CD4-positive, alpha-beta T cell treated with Interleukin-12 subunit alpha and Interleukin-12 subunit beta, for 1 hour (primary cell): ENCODE measurements around the gene ZNF410.
A peak's percentile ranks its signal among the peaks of the same experiment; 100 is the strongest.
"Not testable (repeated sequence)": the region's sequence is repeated elsewhere in the genome, so short reads cannot be mapped to it uniquely, and the experiment has no call there.

Experiments used
- DNase-seq: peaks from one replicate; pipeline ENCODE4 v3.0.0-alpha.2; 2020

Gene ZNF410

GRCh38 chr14:73886449-73887317 lies at the start of gene ZNF410:
ZNF410 (plus strand) TSS chr14:73886859; CDS start chr14:73892176, 5,317 bp downstream.
- peak; percentile 91 for DNase-seq

- not testable (repeated sequence) for DNase-seq
Observed at GRCh38 chr14:73838293-73839034, 48.2 kb upstream of the ZNF410 start.

GRCh38 chr14:73842201-73842600 lies 44.5 kb upstream of the ZNF410 start:
- no peak for DNase-seq

GRCh38 chr14:73842851-73843250 lies 43.8 kb upstream of the ZNF410 start:
- DNase-seq: no peak

- DNase-seq: no peak
Observed at GRCh38 chr14:73843296-73843695, 43.4 kb upstream of the ZNF410 start.

- no peak for DNase-seq
Observed at GRCh38 chr14:73846947-73847346, 39.7 kb upstream of the ZNF410 start.

GRCh38 chr14:73851000-73851399 lies 35.7 kb upstream of the ZNF410 start:
- no peak for DNase-seq

GRCh38 chr14:73851567-73852382 lies 34.9 kb upstream of the ZNF410 start, which contains the start of gene PTGR2:
PTGR2 (plus strand) TSS chr14:73851831; CDS start chr14:73858863, 7,032 bp downstream.
- DNase-seq: peak; percentile 94

GRCh38 chr14:73859145-73859544 lies 27.5 kb upstream of the ZNF410 start:
- no peak for DNase-seq

GRCh38 chr14:73861073-73861472 lies 25.6 kb upstream of the ZNF410 start:
- DNase-seq: no peak

GRCh38 chr14:73862480-73862879 lies 24.2 kb upstream of the ZNF410 start:
- DNase-seq: no peak

GRCh38 chr14:73863209-73863608 lies 23.4 kb upstream of the ZNF410 start:
- DNase-seq: no peak

- DNase-seq: no peak
Observed at GRCh38 chr14:73865534-73866113, 21.0 kb upstream of the ZNF410 start.

GRCh38 chr14:73869754-73870153 lies 16.9 kb upstream of the ZNF410 start:
- not testable (repeated sequence) for DNase-seq

GRCh38 chr14:73870525-73871235 lies 16.0 kb upstream of the ZNF410 start:
- no peak for DNase-seq

GRCh38 chr14:73873660-73874059 lies 13.0 kb upstream of the ZNF410 start:
- no peak for DNase-seq

- DNase-seq: no peak
Observed at GRCh38 chr14:73877790-73878189, 8.9 kb upstream of the ZNF410 start.

- no peak for DNase-seq
Observed at GRCh38 chr14:73878436-73878835, 8.2 kb upstream of the ZNF410 start.

GRCh38 chr14:73879027-73879426 lies 7.6 kb upstream of the ZNF410 start:
- DNase-seq: no peak

GRCh38 chr14:73884438-73885190 lies 2.0 kb upstream of the ZNF410 start:
- no peak for DNase-seq

GRCh38 chr14:73887318-73887616 lies 608 bp downstream of the ZNF410 start:
- DNase-seq: no peak
